RWPE1 (cell line): ENCODE measurements around the gene METTL17.

Experiments used
- CTCF ChIA-PET: fragments of 350-600 bp; sonication (Branson Sonifier 250); formaldehyde crosslinking; extraction: SDS; loops from one replicate; lab custom pipeline; 2021; lab: Yijun Ruan, JAX
- POLR2A ChIA-PET: fragments of 400-600 bp; formaldehyde crosslinking; extraction: SDS; loops from one replicate; lab custom pipeline; 2020; ENCODE audit warnings: antibody characterized with exemption; ENCODE audit not compliant: low non-redundant PET; lab: Yijun Ruan, JAX
- DNase-seq: peaks from one replicate; pipeline ENCODE4 v3.0.0; 2012; ENCODE audit warnings: low spot score
- H3K27ac ChIP-seq: fragments of 450-650 bp; 2 replicates; pipeline ENCODE4 v1.5.1; 2017
- TF ChIP-seq, protein P1 (sequence below): fragments of 450-650 bp; conservative IDR thresholded peaks from 2 replicates; pipeline ENCODE4 v1.5.1; 2017; ENCODE audit warnings: low read depth, mild to moderate bottlenecking

METTL17 gene

DNA sequence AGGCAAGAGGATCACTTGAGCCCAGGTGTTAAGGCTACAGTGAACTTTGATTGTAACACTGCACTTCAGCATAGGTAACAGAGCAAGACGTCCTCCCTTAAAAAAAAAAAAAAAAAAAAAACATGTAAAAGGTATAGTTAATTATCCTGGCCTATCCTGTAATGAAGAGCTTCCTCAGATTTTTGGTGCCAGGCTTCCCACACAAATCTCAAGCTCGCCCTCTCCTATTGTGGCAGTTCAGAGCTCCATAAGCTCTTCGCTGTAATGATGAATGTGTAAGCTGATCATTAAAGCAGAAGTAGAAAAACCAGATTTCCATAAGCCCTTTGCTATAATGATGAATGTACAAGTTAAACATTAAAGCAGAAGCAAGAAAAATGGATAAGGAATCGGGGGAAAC is 7.3 kb downstream of the METTL17 start:
- TF ChIP-seq, protein P1, sequence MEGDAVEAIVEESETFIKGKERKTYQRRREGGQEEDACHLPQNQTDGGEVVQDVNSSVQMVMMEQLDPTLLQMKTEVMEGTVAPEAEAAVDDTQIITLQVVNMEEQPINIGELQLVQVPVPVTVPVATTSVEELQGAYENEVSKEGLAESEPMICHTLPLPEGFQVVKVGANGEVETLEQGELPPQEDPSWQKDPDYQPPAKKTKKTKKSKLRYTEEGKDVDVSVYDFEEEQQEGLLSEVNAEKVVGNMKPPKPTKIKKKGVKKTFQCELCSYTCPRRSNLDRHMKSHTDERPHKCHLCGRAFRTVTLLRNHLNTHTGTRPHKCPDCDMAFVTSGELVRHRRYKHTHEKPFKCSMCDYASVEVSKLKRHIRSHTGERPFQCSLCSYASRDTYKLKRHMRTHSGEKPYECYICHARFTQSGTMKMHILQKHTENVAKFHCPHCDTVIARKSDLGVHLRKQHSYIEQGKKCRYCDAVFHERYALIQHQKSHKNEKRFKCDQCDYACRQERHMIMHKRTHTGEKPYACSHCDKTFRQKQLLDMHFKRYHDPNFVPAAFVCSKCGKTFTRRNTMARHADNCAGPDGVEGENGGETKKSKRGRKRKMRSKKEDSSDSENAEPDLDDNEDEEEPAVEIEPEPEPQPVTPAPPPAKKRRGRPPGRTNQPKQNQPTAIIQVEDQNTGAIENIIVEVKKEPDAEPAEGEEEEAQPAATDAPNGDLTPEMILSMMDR: no peak
- DNase-seq: no peak
- H3K27ac ChIP-seq: no peak overlapping the region
- ChIA-PET POLR2A (no interaction called here), CTCF (interaction anchor here (0.7 to 3.9 kb wide), 3 partner anchors 18 to 238 kb away, joined by 4 to 17 read pairs (median 6); no protein-coding TSS in a partner anchor)

DNA sequence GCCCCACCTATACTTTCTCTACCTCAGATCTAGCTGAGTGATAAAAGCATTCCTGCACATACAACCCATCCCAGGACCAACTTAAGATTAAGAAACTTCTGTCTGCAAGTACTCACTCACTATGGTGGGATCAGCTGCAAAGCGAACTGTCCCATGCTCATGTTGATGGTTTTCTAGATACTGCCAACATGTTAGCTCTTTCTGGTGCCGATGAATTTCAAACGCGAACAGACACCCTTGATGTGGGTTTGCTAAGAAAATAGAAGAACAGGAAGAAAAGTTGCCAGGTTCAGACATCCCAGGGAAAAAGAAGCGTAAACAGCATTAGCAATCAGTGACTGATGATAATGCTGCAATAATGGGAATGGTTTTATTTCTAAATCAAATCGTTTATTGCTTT is 7.8 kb downstream of the METTL17 start:
- no peak overlapping the region for H3K27ac ChIP-seq
- POLR2A ChIA-PET: no interaction called here
- TF ChIP-seq, protein P1: no peak
- no peak for DNase-seq
- CTCF ChIA-PET: interaction anchor here (0.7 to 3.9 kb wide), 2 partner anchors 17 to 96 kb away, joined by 6 to 17 read pairs; no protein-coding TSS in a partner anchor

DNA sequence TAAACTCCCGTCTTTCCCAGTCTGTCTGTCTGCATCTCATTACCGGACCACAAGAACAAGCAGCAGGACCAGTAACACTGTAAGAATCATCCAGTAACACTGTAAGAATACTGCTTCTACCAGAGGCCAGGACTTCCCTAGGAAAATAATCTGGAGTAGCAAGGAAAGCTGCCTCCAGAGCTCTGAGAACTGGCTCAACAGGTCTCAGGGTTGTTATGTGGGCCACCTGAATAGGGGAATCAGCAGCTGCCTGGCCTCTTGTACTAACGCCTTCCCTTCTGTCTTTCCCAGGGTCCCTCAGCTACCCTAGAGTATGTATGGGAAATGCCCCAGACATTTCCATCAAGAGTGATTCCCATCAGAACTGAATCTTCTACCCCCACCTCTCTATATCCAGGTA is 8.4 kb downstream of the METTL17 start:
- no peak for DNase-seq
- TF ChIP-seq, protein P1: no peak
- ChIA-PET CTCF (interaction anchor here (3.9 kb wide), 1 partner anchor 17 kb away, joined by 17 read pairs; no protein-coding TSS in a partner anchor), POLR2A (no interaction called here)
- H3K27ac ChIP-seq: no peak overlapping the region

DNA sequence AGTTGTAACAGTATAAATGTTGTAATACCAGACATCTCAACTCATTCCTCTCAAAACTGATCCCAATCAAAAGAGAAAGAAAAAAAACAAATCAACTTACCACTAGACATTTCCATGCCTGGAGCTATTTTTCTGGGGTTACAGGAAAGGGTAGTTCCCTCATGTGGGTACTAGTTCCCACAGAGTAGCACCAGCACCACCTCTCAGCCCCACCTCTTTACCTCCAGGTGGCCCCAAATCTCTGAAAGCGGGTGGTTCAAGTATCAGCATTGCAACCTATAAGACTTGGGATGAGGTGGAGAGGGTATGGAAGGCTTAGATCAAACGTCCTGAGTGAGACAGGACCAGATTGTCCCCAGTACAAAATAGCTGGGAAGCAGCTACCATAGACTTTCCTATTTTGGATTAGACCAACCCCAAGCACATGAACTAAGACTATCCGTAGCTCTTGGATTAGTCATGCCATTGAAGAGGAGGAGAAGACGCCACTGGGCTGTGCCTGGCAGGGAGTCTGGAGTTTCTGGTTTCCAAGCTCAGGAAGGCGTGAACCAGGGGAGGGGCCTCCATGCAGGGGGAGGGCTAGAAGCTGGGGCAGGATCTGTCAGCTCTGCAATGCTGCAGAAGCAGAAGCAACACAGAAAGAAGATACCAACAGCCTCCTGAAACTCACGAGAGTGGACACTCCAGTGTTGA is 9.0 kb downstream of the METTL17 start, which contains the start of gene SLC39A2:
SLC39A2 (plus strand) TSS at position 620 of the 693 bp plus-strand sequence. CDS start 154 bp downstream, outside the sequence.
- no peak within 1 kb of the TSS for H3K27ac ChIP-seq
- TF ChIP-seq, protein P1: no peak
- DNase-seq: peak; percentile 42
- POLR2A ChIA-PET: interaction anchor here (0.5 kb wide), 1 partner anchor 22 kb away, joined by 3 read pairs; no protein-coding TSS in a partner anchor
- CTCF ChIA-PET: interaction anchor here (0.5 to 3.9 kb wide), 3 partner anchors 16 to 302 kb away, joined by 3 to 17 read pairs (median 4); no protein-coding TSS in a partner anchor

DNA sequence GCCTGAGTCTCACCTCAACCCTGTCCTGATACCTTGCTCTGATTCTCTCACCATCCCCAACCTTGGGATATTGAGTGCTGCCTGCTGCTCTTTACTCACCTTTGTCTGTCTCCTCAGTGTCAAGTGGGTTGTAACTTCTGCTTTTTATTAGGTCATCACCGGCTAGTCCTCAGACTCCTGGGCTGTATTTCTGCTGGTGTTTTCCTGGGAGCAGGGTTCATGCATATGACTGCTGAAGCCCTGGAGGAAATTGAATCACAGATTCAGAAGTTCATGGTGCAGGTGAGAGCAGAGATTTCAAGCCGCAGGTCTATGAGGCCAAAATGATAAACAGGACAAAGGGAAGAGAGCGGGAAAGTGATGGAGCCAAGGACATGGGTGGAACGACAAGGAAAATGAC is 9.8 kb downstream of the METTL17 start:
- H3K27ac ChIP-seq: no peak overlapping the region
- DNase-seq: no peak
- TF ChIP-seq, protein P1: no peak
- ChIA-PET CTCF (interaction anchor here (0.7 to 3.9 kb wide), 3 partner anchors 15 to 303 kb away, joined by 3 to 17 read pairs (median 3); no protein-coding TSS in a partner anchor), POLR2A (no interaction called here)

DNA sequence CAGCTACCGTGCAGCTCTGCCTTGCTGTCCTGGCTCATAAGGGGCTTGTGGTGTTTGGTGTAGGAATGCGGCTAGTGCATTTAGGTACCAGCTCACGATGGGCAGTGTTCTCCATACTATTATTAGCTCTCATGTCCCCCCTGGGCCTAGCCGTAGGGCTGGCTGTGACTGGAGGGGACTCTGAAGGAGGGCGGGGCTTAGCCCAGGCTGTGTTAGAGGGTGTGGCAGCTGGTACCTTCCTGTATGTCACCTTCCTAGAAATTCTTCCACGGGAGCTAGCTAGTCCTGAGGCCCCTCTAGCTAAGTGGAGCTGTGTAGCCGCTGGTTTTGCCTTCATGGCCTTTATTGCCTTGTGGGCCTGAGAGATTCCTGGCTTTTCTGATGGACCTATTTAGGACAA is 11.4 kb downstream of the METTL17 start:
- no peak overlapping the region for H3K27ac ChIP-seq
- no peak for DNase-seq
- TF ChIP-seq, protein P1: no peak
- POLR2A ChIA-PET: no interaction called here
- CTCF ChIA-PET: interaction anchor here (0.7 to 1.1 kb wide), 2 partner anchors 30 to 100 kb away, joined by 3 to 4 read pairs; partner anchors contain the start of gene TMEM253
